HEK293 (cell line): ENCODE data around the gene LDB2.

Experiments used
- CTCF ChIA-PET: fragments of 350-600 bp; formaldehyde crosslinking; extraction: SDS; loops from one replicate; lab custom pipeline; 2021; ENCODE audit warnings: antibody characterized with exemption; lab: Yijun Ruan, JAX
- POLR2A ChIA-PET: fragments of 300-600 bp; formaldehyde crosslinking; extraction: SDS; loops from one replicate; lab custom pipeline; 2020; ENCODE audit warnings: antibody characterized with exemption, inconsistent platforms; lab: Yijun Ruan, JAX
- H3K27ac ChIP-seq: fragments of 200-500 bp; sonication (Bioruptor generic); 2 replicates; pipeline ENCODE4 v1.5.1; 2014; ENCODE audit warnings: low read depth, low read length, control low read depth, inconsistent platforms; ENCODE audit errors: extremely low read depth
- H3K36me3 ChIP-seq, 2 experiments: fragments of 200-500 bp in 1 of 2; sonication (Bioruptor generic) in 1 of 2; 1 replicate in 1 of 2; 2 replicates in 1 of 2; pipeline ENCODE4 v1.5.1; 2014 to 2017; ENCODE audit warnings: inconsistent platforms in 2 of 2, low read length in 2 of 2; ENCODE audit not compliant: control insufficient read depth in 2 of 2, insufficient read depth in 1 of 2
- H3K4me1 ChIP-seq: fragments of 200-500 bp; sonication (Bioruptor generic); 2 replicates; pipeline ENCODE4 v1.5.1; 2014; ENCODE audit warnings: mild to moderate bottlenecking, low read length, inconsistent platforms; ENCODE audit not compliant: control insufficient read depth, insufficient read depth
- H3K4me3 ChIP-seq: 2 replicates; pipeline ENCODE4 v1.5.1; 2011; ENCODE audit warnings: low read depth, mild to moderate bottlenecking, control low read depth, low read length, moderate library complexity
- H3K9me3 ChIP-seq: fragments of 200-500 bp; sonication (Bioruptor generic); 2 replicates; pipeline ENCODE4 v1.5.1; 2014; ENCODE audit warnings: low read depth, low read length, inconsistent platforms; ENCODE audit not compliant: control insufficient read depth, insufficient read depth
- AEBP2 ChIP-seq: fragments of 450-650 bp; formaldehyde crosslinking; IDR thresholded peaks from 2 replicates; pipeline ENCODE4 v1.5.1; 2016; ENCODE audit warnings: missing biosample characterization, missing genetic modification characterization, borderline replicate concordance
- PBX3 ChIP-seq: sonication (generic); formaldehyde crosslinking; IDR thresholded peaks from 2 replicates; pipeline ENCODE4 v1.8.1; 2022; ENCODE audit warnings: mild to moderate bottlenecking, moderate library complexity, missing genetic modification reagents
- SCRT1 ChIP-seq: fragments of 450-650 bp; formaldehyde crosslinking; IDR thresholded peaks from 2 replicates; pipeline ENCODE4 v1.5.1; 2016; ENCODE audit warnings: missing biosample characterization, missing genetic modification characterization, borderline replicate concordance
- ZNF10 ChIP-seq: fragments of 450-650 bp; formaldehyde crosslinking; IDR thresholded peaks from 2 replicates; pipeline ENCODE4 v1.5.1; 2017; ENCODE audit warnings: missing biosample characterization, missing genetic modification characterization
- ZNF138 ChIP-seq: fragments of 450-650 bp; formaldehyde crosslinking; IDR thresholded peaks from 2 replicates; pipeline ENCODE4 v1.5.1; 2016; ENCODE audit warnings: missing biosample characterization, missing genetic modification characterization, borderline replicate concordance
- ZNF140 ChIP-seq: fragments of 450-650 bp; formaldehyde crosslinking; IDR thresholded peaks from 2 replicates; pipeline ENCODE4 v1.5.1; 2016; ENCODE audit warnings: missing biosample characterization, missing genetic modification characterization
- ZNF169 ChIP-seq: fragments of 450-650 bp; formaldehyde crosslinking; IDR thresholded peaks from 2 replicates; pipeline ENCODE4 v1.5.1; 2016; ENCODE audit warnings: missing biosample characterization, missing genetic modification characterization
- ZNF175 ChIP-seq: fragments of 450-650 bp; formaldehyde crosslinking; IDR thresholded peaks from 2 replicates; pipeline ENCODE4 v1.5.1; 2016; ENCODE audit warnings: missing biosample characterization, missing genetic modification characterization
- ZNF239 ChIP-seq: fragments of 450-650 bp; formaldehyde crosslinking; IDR thresholded peaks from 2 replicates; pipeline ENCODE4 v1.5.1; 2016; ENCODE audit warnings: missing biosample characterization, missing genetic modification characterization
- ZNF266 ChIP-seq: fragments of 450-650 bp; formaldehyde crosslinking; IDR thresholded peaks from 2 replicates; pipeline ENCODE4 v1.5.1; 2016; ENCODE audit warnings: missing biosample characterization, missing genetic modification characterization, low read depth
- ZNF335 ChIP-seq: fragments of 450-650 bp; formaldehyde crosslinking; conservative IDR thresholded peaks from 2 replicates; pipeline ENCODE4 v1.5.1; 2016; ENCODE audit warnings: missing biosample characterization, missing genetic modification characterization
- ZNF404 ChIP-seq: fragments of 450-650 bp; formaldehyde crosslinking; IDR thresholded peaks from 2 replicates; pipeline ENCODE4 v1.5.1; 2017; ENCODE audit warnings: missing biosample characterization, missing genetic modification characterization
- ZNF558 ChIP-seq: fragments of 450-650 bp; formaldehyde crosslinking; IDR thresholded peaks from 2 replicates; pipeline ENCODE4 v1.5.1; 2016; ENCODE audit warnings: missing biosample characterization, missing genetic modification characterization
- ZNF600 ChIP-seq: fragments of 450-650 bp; formaldehyde crosslinking; IDR thresholded peaks from 2 replicates; pipeline ENCODE4 v1.5.1; 2016; ENCODE audit warnings: missing biosample characterization, missing genetic modification characterization
- ZNF639 ChIP-seq: fragments of 450-650 bp; formaldehyde crosslinking; IDR thresholded peaks from 2 replicates; pipeline ENCODE4 v1.5.1; 2016; ENCODE audit warnings: missing biosample characterization, missing genetic modification characterization
- ZNF658 ChIP-seq: fragments of 450-650 bp; formaldehyde crosslinking; IDR thresholded peaks from 2 replicates; pipeline ENCODE4; 2016; ENCODE audit warnings: missing biosample characterization, missing genetic modification characterization
- ZNF660 ChIP-seq: fragments of 450-650 bp; IDR thresholded peaks from 2 replicates; pipeline ENCODE4 v1.5.1; 2018; ENCODE audit warnings: missing biosample characterization, mild to moderate bottlenecking, missing genetic modification characterization
- ZNF792 ChIP-seq: fragments of 450-650 bp; formaldehyde crosslinking; IDR thresholded peaks from 2 replicates; pipeline ENCODE4 v1.5.1; 2016; ENCODE audit warnings: missing biosample characterization, missing genetic modification characterization
- ZSCAN16 ChIP-seq: fragments of 450-650 bp; formaldehyde crosslinking; IDR thresholded peaks from 2 replicates; pipeline ENCODE4 v1.5.1; 2016; ENCODE audit warnings: missing biosample characterization, missing genetic modification characterization
- ZSCAN23 ChIP-seq: fragments of 450-650 bp; formaldehyde crosslinking; IDR thresholded peaks from 2 replicates; pipeline ENCODE4 v1.5.1; 2016; ENCODE audit warnings: missing biosample characterization, missing genetic modification characterization
- TF ChIP-seq, protein P1 (sequence below): IDR thresholded peaks from 2 replicates; pipeline ENCODE4 v1.6.1; 2011; ENCODE audit warnings: mild to moderate bottlenecking, low read depth, low read length, borderline replicate concordance
- TF ChIP-seq, protein P2 (sequence below): fragments of 450-650 bp; formaldehyde crosslinking; IDR thresholded peaks from 2 replicates; pipeline ENCODE4 v1.5.1; 2016; ENCODE audit warnings: missing biosample characterization, missing genetic modification characterization

The LDB2 gene

DNA sequence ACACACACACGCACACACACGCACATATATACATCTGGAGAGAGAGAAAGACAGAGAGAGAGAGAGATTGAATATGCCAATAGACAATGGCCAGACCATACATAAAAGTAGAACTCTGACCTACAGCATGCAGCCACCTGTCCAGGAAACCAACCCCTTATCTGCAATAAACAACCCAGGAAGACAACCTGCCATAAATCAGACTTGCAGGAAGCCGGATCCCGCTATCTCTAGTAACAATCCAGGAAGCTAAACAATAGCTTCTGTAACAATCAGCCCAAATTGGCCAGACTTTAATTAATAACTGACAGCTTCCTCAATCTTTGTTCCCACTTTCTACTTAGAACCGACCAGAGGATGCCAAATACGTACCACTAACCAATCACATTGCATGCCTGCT lies 173.2 kb downstream of the LDB2 start:
- no peaks in the 10 kb centered on the region for H3K36me3 ChIP-seq
- ChIA-PET POLR2A (interaction anchor here (0.5 kb wide), 1 partner anchor 91 kb away, joined by 3 read pairs; no protein-coding TSS in a partner anchor), CTCF (no interaction called here)
- H3K9me3 ChIP-seq = no peaks in the 10 kb centered on the region
- H3K4me1 ChIP-seq = no peaks in the 10 kb centered on the region
- no peak overlapping the region for H3K4me3 ChIP-seq
- TF ChIP-seq ZNF600 (no peak), ZNF658 (tag by site-specific recombination) (no peak), ZNF140 (tag by site-specific recombination) (no peak), PBX3 (CRISPR knock-in tag) (no peak), ZNF558 (no peak), ZSCAN16 (no peak), ZNF335 (no peak), ZNF266 (tag by site-specific recombination) (no peak), ZNF404 (tag by site-specific recombination) (no peak), ZNF10 (tag by site-specific recombination) (no peak), ZNF639 (tag by site-specific recombination) (no peak), ZNF138 (tag by site-specific recombination) (no peak)
- TF ChIP-seq, protein P1, sequence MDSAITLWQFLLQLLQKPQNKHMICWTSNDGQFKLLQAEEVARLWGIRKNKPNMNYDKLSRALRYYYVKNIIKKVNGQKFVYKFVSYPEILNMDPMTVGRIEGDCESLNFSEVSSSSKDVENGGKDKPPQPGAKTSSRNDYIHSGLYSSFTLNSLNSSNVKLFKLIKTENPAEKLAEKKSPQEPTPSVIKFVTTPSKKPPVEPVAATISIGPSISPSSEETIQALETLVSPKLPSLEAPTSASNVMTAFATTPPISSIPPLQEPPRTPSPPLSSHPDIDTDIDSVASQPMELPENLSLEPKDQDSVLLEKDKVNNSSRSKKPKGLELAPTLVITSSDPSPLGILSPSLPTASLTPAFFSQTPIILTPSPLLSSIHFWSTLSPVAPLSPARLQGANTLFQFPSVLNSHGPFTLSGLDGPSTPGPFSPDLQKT = no peak
- no peak overlapping the region for H3K27ac ChIP-seq

GRCh38 chr4:16722416-16722815 lies 176.0 kb downstream of the LDB2 start:
- ChIA-PET CTCF (interaction anchor here (0.5 to 1.0 kb wide), 2 partner anchors 15 to 72 kb away, joined by 3 to 8 read pairs; no protein-coding TSS in a partner anchor), POLR2A (no interaction called here)
- Histone ChIP-seq H3K27ac (no peak overlapping the region), H3K4me3 (no peak overlapping the region), H3K9me3 (no peaks in the 10 kb centered on the region), H3K4me1 (no peaks in the 10 kb centered on the region), H3K36me3 (no peaks in the 10 kb centered on the region)
- TF ChIP-seq ZNF335 (no peak), ZNF660 (tag by site-specific recombination) (no peak), ZNF558 (no peak), ZSCAN23 (no peak)

- no peaks in the 10 kb centered on the region for H3K4me1 ChIP-seq
- H3K4me3 ChIP-seq = no peak overlapping the region
- ChIA-PET CTCF (interaction anchor here (0.5 to 1.0 kb wide), 2 partner anchors 15 to 73 kb away, joined by 3 to 8 read pairs; no protein-coding TSS in a partner anchor), POLR2A (no interaction called here)
- TF ChIP-seq SCRT1 (tag by site-specific recombination) (no peak), ZNF792 (tag by site-specific recombination) (no peak), ZNF239 (tag by site-specific recombination) (no peak), ZNF169 (tag by site-specific recombination) (no peak), AEBP2 (no peak), ZNF175 (tag by site-specific recombination) (no peak), ZNF660 (tag by site-specific recombination) (no peak)
- TF ChIP-seq, protein P2, sequence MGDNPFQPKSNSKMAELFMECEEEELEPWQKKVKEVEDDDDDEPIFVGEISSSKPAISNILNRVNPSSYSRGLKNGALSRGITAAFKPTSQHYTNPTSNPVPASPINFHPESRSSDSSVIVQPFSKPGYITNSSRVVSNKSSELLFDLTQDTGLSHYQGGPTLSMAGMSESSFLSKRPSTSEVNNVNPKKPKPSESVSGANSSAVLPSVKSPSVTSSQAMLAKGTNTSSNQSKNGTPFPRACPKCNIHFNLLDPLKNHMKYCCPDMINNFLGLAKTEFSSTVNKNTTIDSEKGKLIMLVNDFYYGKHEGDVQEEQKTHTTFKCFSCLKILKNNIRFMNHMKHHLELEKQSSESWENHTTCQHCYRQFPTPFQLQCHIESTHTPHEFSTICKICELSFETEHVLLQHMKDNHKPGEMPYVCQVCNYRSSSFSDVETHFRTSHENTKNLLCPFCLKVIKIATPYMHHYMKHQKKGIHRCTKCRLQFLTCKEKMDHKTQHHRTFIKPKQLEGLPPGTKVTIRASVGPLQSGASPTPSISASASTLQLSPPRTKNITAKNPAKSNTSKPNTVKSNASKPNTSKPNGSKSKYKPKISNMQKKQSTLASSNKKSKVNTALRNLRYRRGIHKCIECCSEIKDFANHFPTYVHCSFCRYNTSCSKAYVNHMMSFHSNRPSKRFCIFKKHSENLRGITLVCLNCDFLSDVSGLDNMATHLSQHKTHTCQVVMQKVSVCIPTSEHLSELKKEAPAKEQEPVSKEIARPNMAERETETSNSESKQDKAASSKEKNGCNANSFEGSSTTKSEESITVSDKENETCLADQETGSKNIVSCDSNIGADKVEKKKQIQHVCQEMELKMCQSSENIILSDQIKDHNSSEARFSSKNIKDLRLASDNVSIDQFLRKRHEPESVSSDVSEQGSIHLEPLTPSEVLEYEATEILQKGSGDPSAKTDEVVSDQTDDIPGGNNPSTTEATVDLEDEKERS = no peak
- H3K27ac ChIP-seq = no peak overlapping the region
- H3K9me3 ChIP-seq = no peaks in the 10 kb centered on the region
- H3K36me3 ChIP-seq = no peaks in the 10 kb centered on the region
Measured at GRCh38 chr4:16721613-16722291, 176.7 kb downstream of the LDB2 start.
